Smooth muscle cell of the brain vasculature (primary cell): Measurements from ENCODE around the gene SYCP2.
A peak's percentile ranks its signal among the peaks of the same experiment; 100 is the strongest.

Experiments used
- DNase-seq: peaks from one replicate; pipeline ENCODE4 v3.0.0-alpha.2; 2012; ENCODE audit warnings: low read depth, low spot score

Gene SYCP2

GRCh38 chr20:59942245-59942644 is 8.8 kb upstream of the SYCP2 start:
- DNase-seq = no peak

GRCh38 chr20:59940956-59941294 is 7.5 kb upstream of the SYCP2 start:
- no peak for DNase-seq

GRCh38 chr20:59940129-59940955 is 6.9 kb upstream of the SYCP2 start, which contains the start of the genes FAM217B and PPP1R3D:
TSS of gene FAM217B (plus strand) at chr20:59940389. CDS start at chr20:59943944, 3,555 bp downstream.
TSS of gene PPP1R3D (minus strand) at chr20:59940305. CDS start at chr20:59939931, 374 bp downstream.
- DNase-seq = peak; percentile 94

- no peak for DNase-seq
Measured at GRCh38 chr20:59939879-59940128, 6.4 kb upstream of the SYCP2 start.

GRCh38 chr20:59939052-59939878 is 5.8 kb upstream of the SYCP2 start:
- no peak for DNase-seq

- DNase-seq = no peak
Measured at GRCh38 chr20:59938696-59939051, 5.2 kb upstream of the SYCP2 start.

GRCh38 chr20:59938221-59938620 is 4.8 kb upstream of the SYCP2 start:
- no peak for DNase-seq

GRCh38 chr20:59937150-59937549 is 3.7 kb upstream of the SYCP2 start:
- no peak for DNase-seq

GRCh38 chr20:59936409-59936808 is 3.0 kb upstream of the SYCP2 start:
- no peak for DNase-seq

GRCh38 chr20:59935457-59936185 is 2.2 kb upstream of the SYCP2 start:
- DNase-seq = no peak

- no peak for DNase-seq
Measured at GRCh38 chr20:59933849-59934585, 580 bp upstream of the SYCP2 start.

- DNase-seq = no peak
Measured at GRCh38 chr20:59932616-59933295, 681 bp downstream of the SYCP2 start.

- DNase-seq = no peak
Measured at GRCh38 chr20:59931511-59932312, 1.7 kb downstream of the SYCP2 start.

GRCh38 chr20:59925899-59926298 is 7.5 kb downstream of the SYCP2 start:
- no peak for DNase-seq

GRCh38 chr20:59925359-59925758 is 8.1 kb downstream of the SYCP2 start:
- no peak for DNase-seq

GRCh38 chr20:59923514-59923913 is 9.9 kb downstream of the SYCP2 start:
- DNase-seq = no peak

- DNase-seq = no peak
Measured at GRCh38 chr20:59920944-59921343, 12.5 kb downstream of the SYCP2 start.

GRCh38 chr20:59912609-59913008 is 20.8 kb downstream of the SYCP2 start:
- no peak for DNase-seq

GRCh38 chr20:59911041-59911440 is 22.4 kb downstream of the SYCP2 start:
- no peak for DNase-seq

GRCh38 chr20:59908855-59909254 is 24.6 kb downstream of the SYCP2 start:
- no peak for DNase-seq
